AML-193 (cell line): ENCODE data around the gene TMEM41A.

ENCODE experiments used
- DNase-seq, 2 experiments: peaks; one replicate each; lab custom pipeline; 2025; lab: John Stamatoyannopoulos, UW

TMEM41A gene

GRCh38 chr3:185498503-185499396, at the start of gene TMEM41A:
TSS of gene TMEM41A (minus strand) at chr3:185499035. CDS start at chr3:185498961, 74 bp downstream.
- DNase-seq = peak; percentile 80 to 91

DNA sequence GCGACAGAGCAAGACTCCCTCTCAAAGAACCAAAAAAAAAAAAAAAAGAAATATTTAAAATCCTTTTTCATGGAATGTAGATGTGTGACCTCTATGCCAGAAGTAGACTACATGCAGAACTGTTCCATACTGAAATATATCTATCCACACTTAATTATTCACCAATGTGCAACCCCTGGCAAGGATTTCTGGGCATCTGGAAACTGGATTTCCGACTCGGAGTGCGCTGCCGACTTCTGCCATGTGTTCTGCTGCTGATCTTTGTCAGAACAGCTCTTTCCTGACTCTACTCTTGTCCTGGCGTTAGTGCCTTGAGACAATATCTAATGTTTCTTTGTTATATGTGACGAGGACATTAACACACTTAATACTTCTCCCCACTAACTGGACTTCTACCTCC, 41.9 kb upstream of the TMEM41A start:
- DNase-seq = no peak

- no peak for DNase-seq
These were observed 41.1 kb upstream of the TMEM41A start for GRCh38 chr3:185539934-185540333.

GRCh38 chr3:185537369-185537970, 38.6 kb upstream of the TMEM41A start:
- peak; percentile 95 to 97 for DNase-seq

DNA sequence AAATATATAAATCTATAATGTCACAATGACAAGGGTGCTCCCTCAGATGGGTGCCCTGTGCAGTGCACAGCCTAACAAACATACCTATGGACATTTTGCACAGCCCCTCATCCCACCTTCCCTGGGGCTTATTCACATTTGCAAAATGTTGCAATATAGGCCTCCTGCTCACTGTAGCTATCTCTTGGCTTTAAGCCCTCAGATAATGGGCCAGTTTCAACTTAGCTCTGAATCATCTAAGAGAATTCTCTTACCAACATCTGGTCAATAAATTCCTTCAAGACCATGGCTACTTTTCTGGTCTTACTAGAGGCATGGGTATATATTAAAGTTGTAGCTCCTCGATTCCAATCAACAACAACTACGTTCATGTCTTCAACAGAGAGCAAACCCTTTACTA, 35.7 kb upstream of the TMEM41A start:
- DNase-seq = no peak

DNA sequence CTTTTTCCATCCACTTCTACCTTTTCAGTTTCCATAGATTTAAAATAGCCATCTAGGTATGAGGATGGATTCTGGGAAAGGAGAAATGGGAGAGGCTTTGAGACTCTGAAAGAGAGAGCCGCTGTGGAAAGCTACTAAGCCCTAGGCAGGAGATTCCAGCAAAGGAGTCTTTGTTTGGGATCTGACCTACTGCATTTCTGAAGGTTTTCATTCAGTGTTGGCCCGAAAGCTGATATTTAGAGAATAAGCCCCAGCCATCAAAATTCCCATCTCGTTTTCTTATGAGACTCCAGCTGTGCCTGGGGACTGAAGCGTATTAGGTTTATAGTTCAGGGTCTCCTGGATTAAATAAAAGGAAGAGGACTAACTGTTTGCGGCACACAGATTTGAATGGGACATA, 34.1 kb upstream of the TMEM41A start:
- no peak for DNase-seq

DNA sequence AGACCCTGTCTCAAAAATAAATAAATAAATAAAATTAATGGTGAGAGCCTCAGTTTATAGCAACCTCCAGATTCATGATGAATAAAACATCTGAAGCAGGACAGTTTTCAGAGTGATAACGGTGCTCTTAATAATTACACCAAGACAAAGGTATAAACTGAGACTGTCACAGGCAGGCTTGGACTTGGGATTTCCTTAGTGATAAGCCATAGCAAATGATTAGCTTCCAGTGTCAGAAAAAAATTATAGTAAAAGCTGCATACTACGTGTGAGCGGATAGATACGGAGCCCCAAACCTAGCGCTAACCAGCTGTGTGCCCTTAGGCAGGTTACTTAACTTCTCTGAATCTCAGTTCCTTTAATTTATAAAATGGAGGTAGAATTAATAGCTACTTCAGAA, 32.0 kb upstream of the TMEM41A start:
- no peak for DNase-seq

DNA sequence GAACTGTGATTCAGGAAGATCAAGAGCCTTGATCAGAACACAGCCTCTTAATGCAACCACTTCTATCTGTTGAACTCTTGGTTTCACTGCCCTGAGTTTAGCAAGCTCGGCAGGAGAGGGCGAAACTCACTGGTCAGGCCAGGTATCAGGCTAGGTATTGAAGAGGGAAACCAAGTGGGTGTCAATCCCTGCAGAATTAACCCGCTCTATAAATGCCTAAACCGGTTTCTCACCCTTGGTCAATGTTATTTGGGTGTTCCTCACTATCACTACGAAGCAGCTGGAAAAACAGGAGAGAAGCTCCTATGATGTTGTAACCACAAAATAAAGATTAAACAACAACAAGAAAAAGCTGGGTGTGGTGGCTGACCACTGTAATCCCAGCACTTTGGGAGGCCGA, 29.7 kb upstream of the TMEM41A start:
- DNase-seq = no peak

DNA sequence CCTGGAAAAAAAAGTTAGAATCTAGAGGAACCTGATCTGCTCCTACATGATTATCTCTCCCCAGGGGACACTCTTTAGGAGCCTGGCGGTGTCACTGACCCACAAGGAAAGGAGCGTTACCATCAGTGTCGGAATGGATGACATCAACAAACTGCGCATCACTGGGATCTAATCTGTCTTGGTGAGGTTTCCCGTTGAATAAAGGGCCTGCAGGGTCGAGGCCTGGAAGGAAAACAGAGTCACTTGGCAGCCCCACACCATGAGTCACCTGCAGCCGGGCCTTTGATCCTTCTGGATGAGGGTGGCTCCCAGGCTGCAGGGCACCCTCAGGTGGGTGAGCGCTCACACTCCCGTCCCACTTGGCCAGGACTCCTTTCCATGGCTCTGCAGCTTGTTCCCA, 28.5 kb upstream of the TMEM41A start:
- DNase-seq = no peak

- no peak for DNase-seq
These were observed 27.6 kb upstream of the TMEM41A start for GRCh38 chr3:185526349-185526951.

DNA sequence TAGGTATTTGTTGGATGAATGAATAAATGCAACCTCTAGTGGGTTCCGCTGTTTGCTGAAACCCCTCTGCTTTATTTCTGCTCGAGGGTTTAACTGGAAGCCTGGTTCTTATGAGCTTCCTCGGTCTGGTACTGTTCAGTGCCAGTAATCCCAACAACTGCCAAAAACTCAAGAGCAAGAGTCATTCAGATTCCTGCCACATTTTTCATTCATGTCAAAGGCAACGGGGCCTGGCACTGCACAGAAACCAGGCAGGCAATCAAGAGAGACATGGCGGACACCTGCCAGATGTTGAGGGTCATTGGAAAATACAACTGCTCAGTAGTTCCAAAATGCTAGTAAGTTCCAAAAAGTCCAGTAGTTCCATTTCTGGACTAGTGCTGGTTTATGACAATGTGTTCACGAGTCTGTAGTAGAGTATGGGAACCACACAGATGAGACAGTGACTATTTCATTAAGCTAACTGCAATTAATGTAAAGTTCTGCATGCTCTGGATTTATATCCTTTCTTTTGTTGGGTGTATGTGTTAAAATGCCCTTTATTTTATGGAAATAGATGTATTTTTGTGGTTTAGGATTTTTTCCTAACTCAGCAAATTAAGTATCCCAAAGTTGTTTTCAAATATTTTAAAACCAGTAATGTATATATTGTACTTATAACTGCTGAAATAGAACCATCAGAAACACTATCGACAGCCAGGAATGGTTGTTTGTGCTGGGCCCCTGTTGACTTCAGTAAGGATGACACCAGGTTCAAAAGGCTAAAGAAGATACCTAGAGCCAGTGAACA, 22.7 kb upstream of the TMEM41A start:
- DNase-seq = no peak

- no peak for DNase-seq
These were observed 20.2 kb upstream of the TMEM41A start for GRCh38 chr3:185519021-185519420.

GRCh38 chr3:185517387-185518130, 18.7 kb upstream of the TMEM41A start:
- DNase-seq = no peak

DNA sequence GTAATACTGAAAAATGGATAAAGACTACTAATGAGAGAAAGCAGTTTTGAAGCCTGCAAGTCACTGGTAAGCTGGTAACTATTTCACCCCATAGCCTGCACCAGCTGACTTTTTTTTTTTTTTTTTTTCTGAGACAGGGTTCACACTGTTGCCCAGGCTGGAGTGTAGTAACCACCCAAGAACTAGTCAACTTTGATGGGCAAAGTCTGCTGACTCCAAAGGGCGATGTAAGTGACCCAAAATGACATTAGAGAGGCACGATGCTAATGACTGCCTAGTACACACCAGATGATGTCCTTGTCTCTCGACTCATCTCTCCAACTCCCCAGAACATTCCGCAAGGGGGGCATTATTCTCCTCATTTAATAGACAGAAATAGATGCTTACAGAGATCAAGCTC, 12.9 kb upstream of the TMEM41A start:
- DNase-seq = no peak

GRCh38 chr3:185508335-185508991, 9.6 kb upstream of the TMEM41A start:
- DNase-seq = no peak

DNA sequence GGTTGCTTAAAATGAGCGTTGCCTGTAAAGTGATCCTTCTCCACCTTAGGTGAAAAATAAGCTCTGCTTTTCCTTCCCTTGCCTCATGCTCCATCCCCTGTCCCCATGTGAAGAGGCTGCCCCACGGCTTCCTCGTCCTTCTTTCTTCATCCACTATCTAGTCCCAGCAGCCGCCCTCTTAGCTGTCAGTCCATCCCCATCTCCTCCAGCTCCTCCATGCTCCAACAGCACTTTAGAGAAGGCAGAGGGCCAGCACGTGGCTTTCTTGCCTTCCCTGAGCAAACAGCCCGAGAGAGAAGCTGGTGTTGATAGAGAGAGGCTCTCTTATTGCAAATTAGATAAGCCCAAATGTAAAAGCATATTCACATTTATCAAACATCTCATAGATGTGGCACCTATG, 9.0 kb upstream of the TMEM41A start:
- no peak for DNase-seq

DNA sequence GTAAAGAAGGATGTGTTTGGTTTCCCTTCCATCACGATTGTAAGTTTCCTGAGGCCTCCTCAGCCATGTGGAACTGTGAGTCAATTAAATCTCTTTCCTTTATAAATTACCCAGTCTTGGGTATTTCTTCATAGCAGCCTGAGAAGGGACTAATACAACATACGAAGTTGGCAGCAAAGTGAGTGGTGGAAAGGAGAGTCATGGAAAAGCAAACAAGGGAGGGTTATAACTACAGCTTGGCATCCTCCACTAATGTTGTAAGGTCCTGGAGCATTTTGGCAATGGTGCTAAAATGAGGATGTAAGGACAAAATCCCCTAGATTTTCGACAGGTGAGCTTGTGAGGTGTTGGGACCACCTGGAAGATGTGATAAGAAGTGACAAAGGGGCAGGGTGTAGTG, 5.8 kb upstream of the TMEM41A start:
- no peak for DNase-seq

- no peak for DNase-seq
These were observed 4.7 kb upstream of the TMEM41A start for GRCh38 chr3:185503521-185503920.

DNA sequence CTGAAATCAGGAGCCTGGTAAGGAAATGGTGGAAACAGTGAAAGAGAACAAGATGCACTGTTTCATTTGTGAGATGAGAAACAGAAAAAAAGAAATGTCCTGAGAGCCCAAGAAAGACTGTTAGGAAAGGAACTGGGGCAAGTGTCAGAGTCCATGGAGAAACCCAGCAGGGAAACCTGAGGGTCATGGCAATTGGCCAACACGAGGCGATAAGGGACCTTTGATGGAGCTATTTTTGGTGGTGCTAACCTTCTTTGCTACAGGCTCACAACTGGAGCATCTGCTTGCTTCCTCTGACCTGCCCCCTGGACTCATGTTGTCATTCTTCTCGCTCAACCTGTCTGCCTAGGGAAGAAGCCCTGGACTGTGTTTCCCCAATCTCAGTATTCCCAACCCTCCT, 4.2 kb upstream of the TMEM41A start:
- DNase-seq = no peak

DNA sequence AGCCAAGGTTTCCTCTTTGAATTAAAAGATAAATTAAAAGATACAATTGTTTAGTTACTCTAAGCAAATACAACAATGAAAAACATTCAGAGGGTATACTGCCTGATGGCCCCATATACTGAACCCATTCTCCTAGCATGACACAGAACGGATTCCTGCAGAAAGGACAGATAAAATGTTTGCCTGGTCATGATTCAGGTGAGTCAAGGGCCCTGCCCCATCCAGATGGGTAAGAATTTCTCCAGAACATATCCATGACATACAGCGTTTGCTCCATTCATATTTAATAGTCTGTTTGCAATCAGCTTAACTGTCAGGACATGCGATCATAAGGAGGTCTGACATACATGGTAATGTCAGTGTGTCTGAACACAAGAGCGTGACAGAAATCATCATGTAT, 8.6 kb downstream of the TMEM41A start:
- DNase-seq = no peak

DNA sequence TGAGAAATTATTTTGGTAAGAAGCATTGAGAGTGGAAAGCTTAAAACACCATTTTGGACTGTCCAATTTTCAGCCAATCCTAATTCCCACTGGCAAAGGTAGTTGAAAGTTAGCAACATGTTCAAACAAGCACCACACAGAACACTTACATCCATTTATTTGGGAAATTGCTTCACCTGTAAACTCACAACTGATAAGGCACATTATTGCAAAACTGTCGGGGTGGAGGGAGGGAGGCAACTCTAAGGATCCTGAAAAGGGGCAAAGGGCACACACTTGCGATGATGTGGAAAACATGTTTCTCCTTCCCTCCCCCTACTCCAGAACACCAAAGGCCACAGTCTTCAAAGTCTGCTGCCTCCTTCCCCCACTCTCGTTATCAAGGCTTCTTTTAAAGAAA, 9.4 kb downstream of the TMEM41A start:
- no peak for DNase-seq
